Measurements from ENCODE around the gene CEP55. TPM values are rescaled to one million over a fixed set of nuclear protein-coding genes. Genes with fewer than 3 reads are reported as not detected.

The CEP55 gene
- total RNA-seq, 4 donors from 2014 or later, result 0.63 to 5.7 TPM; not detected in 2

- Histone ChIP-seq H3K27ac (peak overlapping the region; percentile 46 to 95 (median 80)), H3K36me3 (no peaks in the 10 kb centered on the region), H3K27me3 (no peaks in the 10 kb centered on the region), H3K4me1 (peaks cover 0 to 79% (median 36%) of the 10 kb centered on the region in 4 donors), H3K4me3 (no peak overlapping the region), H3K9me3 (no peaks in the 10 kb centered on the region)
- DNase-seq (ENCODE audit: low spot score in 2 of 2), result no peak
- TF ChIP-seq EP300 (IDR thresholded peaks at IDR 0.05), result peak; percentile 22 to 91
- TF ChIP-seq CTCF (IDR thresholded peaks at IDR 0.05), result no peak
- peak in 1 of 2 donors; percentile 8 for TF ChIP-seq POLR2A (IDR thresholded peaks at IDR 0.05)
- WGBS, 2 donors, result 74 to 82% methylated on average over 5 of the region's 5 CpGs
Observed at GRCh38 chr10:93471110-93471651, 25.2 kb upstream of the CEP55 start.

GRCh38 chr10:93473161-93473560, 23.3 kb upstream of the CEP55 start:
- no peak overlapping the region for H3K4me3 ChIP-seq
- WGBS, 2 donors, result 91 to 96% methylated on average over 2 of the region's 2 CpGs
- H3K36me3 ChIP-seq, result peaks cover 0 to 4% (median 0%) of the 10 kb centered on the region in 3 donors
- no peaks in the 10 kb centered on the region for H3K27me3 ChIP-seq
- H3K27ac ChIP-seq, result peak overlapping the region in 3 of 4 donors; percentile 11 to 95 (median 88)
- TF ChIP-seq EP300 (IDR thresholded peaks at IDR 0.05) (no peak), CTCF (IDR thresholded peaks at IDR 0.05) (no peak), POLR2A (IDR thresholded peaks at IDR 0.05) (no peak)
- no peak for DNase-seq (ENCODE audit: low spot score in 2 of 2)
- no peaks in the 10 kb centered on the region for H3K9me3 ChIP-seq
- H3K4me1 ChIP-seq, result peaks cover 0 to 78% (median 28%) of the 10 kb centered on the region in 4 donors

GRCh38 chr10:93473804-93474472, 22.5 kb upstream of the CEP55 start:
- H3K9me3 ChIP-seq, result no peaks in the 10 kb centered on the region
- WGBS, 2 donors, result 73 to 74% methylated on average over 7 of the region's 7 CpGs
- DNase-seq (ENCODE audit: low spot score in 2 of 2), result no peak
- no peak overlapping the region for H3K4me3 ChIP-seq
- peak overlapping the region in 3 of 4 donors; percentile 11 to 95 (median 88) for H3K27ac ChIP-seq
- TF ChIP-seq EP300 (IDR thresholded peaks at IDR 0.05), result no peak
- TF ChIP-seq POLR2A (IDR thresholded peaks at IDR 0.05), result no peak
- no peak for TF ChIP-seq CTCF (IDR thresholded peaks at IDR 0.05)
- peaks cover 0 to 4% (median 0%) of the 10 kb centered on the region in 3 donors for H3K36me3 ChIP-seq
- H3K4me1 ChIP-seq, result peaks cover 0 to 72% (median 23%) of the 10 kb centered on the region in 4 donors
- no peaks in the 10 kb centered on the region for H3K27me3 ChIP-seq

GRCh38 chr10:93475227-93475626, 21.2 kb upstream of the CEP55 start:
- H3K4me1 ChIP-seq, result peaks cover 0 to 74% (median 19%) of the 10 kb centered on the region in 4 donors

More at GRCh38 chr10:93475227-93475626, 21.2 kb upstream of the CEP55 start:
- Histone ChIP-seq H3K4me3 (no peak overlapping the region), H3K27me3 (no peaks in the 10 kb centered on the region), H3K36me3 (peaks cover 0 to 4% (median 0%) of the 10 kb centered on the region in 3 donors), H3K27ac (peak overlapping the region in 1 of 4 donors; percentile 30), H3K9me3 (no peaks in the 10 kb centered on the region)
- no peak for TF ChIP-seq EP300 (IDR thresholded peaks at IDR 0.05)
- TF ChIP-seq POLR2A (IDR thresholded peaks at IDR 0.05), result no peak
- TF ChIP-seq CTCF (IDR thresholded peaks at IDR 0.05), result no peak
- WGBS, 2 donors, result 80 to 92% methylated on average over 2 of the region's 2 CpGs
- no peak for DNase-seq (ENCODE audit: low spot score in 2 of 2)
